Stimulated activated CD8-positive, alpha-beta memory T cell treated with anti-CD3 and anti-CD28 coated beads, Interleukin-15, amount 100 ng/mL, for 48 hours (primary cell): ENCODE results near the gene ARHGAP42.

Experiments used
- DNase-seq, 2 donors: peaks; one replicate each; pipeline ENCODE4 v3.0.0-alpha.2; 2020; ENCODE audit warnings: low read depth in 2 of 2

ARHGAP42 gene

GRCh38 chr11:100682247-100682969 lies 4.7 kb upstream of the ARHGAP42 start:
- no peak for DNase-seq

GRCh38 chr11:100683126-100683525 lies 4.0 kb upstream of the ARHGAP42 start:
- DNase-seq: no peak

- DNase-seq: no peak
Measured at GRCh38 chr11:100684101-100685065, 2.7 kb upstream of the ARHGAP42 start.

GRCh38 chr11:100686476-100687053 lies 523 bp upstream of the ARHGAP42 start:
- DNase-seq: no peak

GRCh38 chr11:100687630-100688395 lies 725 bp downstream of the ARHGAP42 start:
- no peak for DNase-seq

- DNase-seq: no peak
Measured at GRCh38 chr11:100689141-100689540, 2.1 kb downstream of the ARHGAP42 start.

GRCh38 chr11:100691896-100692653 lies 5.0 kb downstream of the ARHGAP42 start:
- DNase-seq: no peak

GRCh38 chr11:100695911-100696310 lies 8.8 kb downstream of the ARHGAP42 start:
- DNase-seq: no peak

GRCh38 chr11:100703139-100703538 lies 16.1 kb downstream of the ARHGAP42 start:
- no peak for DNase-seq

GRCh38 chr11:100703801-100704575 lies 16.9 kb downstream of the ARHGAP42 start:
- DNase-seq: no peak

- no peak for DNase-seq
Measured at GRCh38 chr11:100705447-100705846, 18.4 kb downstream of the ARHGAP42 start.

GRCh38 chr11:100706179-100706578 lies 19.1 kb downstream of the ARHGAP42 start:
- DNase-seq: no peak

GRCh38 chr11:100709233-100709957 lies 22.3 kb downstream of the ARHGAP42 start:
- no peak for DNase-seq

- no peak for DNase-seq
Measured at GRCh38 chr11:100711984-100712383, 24.9 kb downstream of the ARHGAP42 start.

- no peak for DNase-seq
Measured at GRCh38 chr11:100712583-100712982, 25.5 kb downstream of the ARHGAP42 start.

GRCh38 chr11:100715165-100715761 lies 28.2 kb downstream of the ARHGAP42 start:
- no peak for DNase-seq

- no peak for DNase-seq
Measured at GRCh38 chr11:100716838-100717237, 29.8 kb downstream of the ARHGAP42 start.

GRCh38 chr11:100719362-100719761 lies 32.3 kb downstream of the ARHGAP42 start:
- no peak for DNase-seq

GRCh38 chr11:100719809-100720221 lies 32.7 kb downstream of the ARHGAP42 start:
- no peak for DNase-seq
